PC-3 (cell line): ENCODE data around the gene LRRC4B. TPM values are rescaled to one million over a fixed set of nuclear protein-coding genes. Genes with fewer than 3 reads are reported as not detected.

Source experiments
- ATAC-seq: fragments of 200-7000 bp; cut with Tn5 transposase; 2 replicates; pipeline ENCODE4 v1.9.1; 2020; ENCODE audit warnings: mild to moderate bottlenecking, moderate library complexity
- BruUV-seq: library from RNA; stranded (reverse); fragments of 400-500 nt; replicated peaks from 2 replicates; lab custom pipeline; 2021; lab: Mats Ljungman, UMichigan
- CTCF ChIA-PET: fragments of 300-600 bp; sonication (Branson Sonifier 250); formaldehyde crosslinking; loops from one replicate; lab custom pipeline; 2022; ENCODE audit warnings: antibody characterized with exemption; lab: Charles Lee
- POLR2A ChIA-PET: fragments of 300-600 bp; sonication (Branson Sonifier 250); formaldehyde crosslinking; loops from one replicate; lab custom pipeline; 2022; ENCODE audit warnings: antibody characterized with exemption; ENCODE audit not compliant: unreplicated experiment; lab: Charles Lee
- DNase-seq: peaks from one replicate; pipeline ENCODE4 v3.0.0-alpha.2; 2015
- H2AFZ ChIP-seq: fragments of 300-600 bp; sonication (generic); 2 replicates; pipeline ENCODE4 v1.6.0; 2016; ENCODE audit warnings: antibody characterized with exemption, low read length
- H3F3A ChIP-seq: fragments of 300-600 bp; sonication (generic); one replicate; pipeline ENCODE4 v1.6.0; 2017; ENCODE audit warnings: antibody characterized with exemption, low read length, control low read depth, mild to moderate bottlenecking; ENCODE audit not compliant: unreplicated experiment
- H3K27ac ChIP-seq: fragments of 300-600 bp; sonication (generic); 2 replicates; pipeline ENCODE4 v1.5.1; 2016; ENCODE audit warnings: mild to moderate bottlenecking, low read length
- H3K27me3 ChIP-seq: fragments of 300-600 bp; sonication (generic); 2 replicates; pipeline ENCODE4 v1.6.1; 2016; ENCODE audit warnings: low read length, mixed read lengths
- H3K36me3 ChIP-seq: fragments of 300-600 bp; sonication (generic); 2 replicates; pipeline ENCODE4 v1.6.1; 2016; ENCODE audit warnings: low read depth, mixed run types, low read length, mixed read lengths
- H3K4me1 ChIP-seq: fragments of 300-600 bp; sonication (generic); 2 replicates; pipeline ENCODE4 v1.5.1; 2016; ENCODE audit warnings: low read length; ENCODE audit not compliant: insufficient read depth
- H3K4me2 ChIP-seq: fragments of 300-600 bp; sonication (generic); 2 replicates; pipeline ENCODE4 v1.6.0; 2016; ENCODE audit warnings: low read length
- H3K4me3 ChIP-seq: fragments of 300-600 bp; sonication (generic); 2 replicates; pipeline ENCODE4 v1.5.1; 2016; ENCODE audit warnings: mild to moderate bottlenecking, low read length, mixed read lengths
- H3K79me2 ChIP-seq: fragments of 300-600 bp; sonication (generic); 2 replicates; pipeline ENCODE4 v1.6.1; 2017; ENCODE audit warnings: low read length, mixed read lengths
- H3K9ac ChIP-seq: fragments of 300-600 bp; sonication (generic); 2 replicates; pipeline ENCODE4 v1.6.0; 2016; ENCODE audit warnings: mild to moderate bottlenecking, low read length
- H3K9me2 ChIP-seq: fragments of 300-600 bp; sonication (generic); replicated peaks from 2 replicates; pipeline ENCODE4 v1.6.1; 2016; ENCODE audit warnings: mixed run types, low read length, mixed read lengths
- H3K9me3 ChIP-seq: fragments of 300-600 bp; sonication (generic); 2 replicates; pipeline ENCODE4 v1.6.1; 2016; ENCODE audit warnings: low read length, mixed read lengths
- H4K20me1 ChIP-seq: fragments of 300-600 bp; sonication (generic); 2 replicates; pipeline ENCODE4 v1.6.1; 2016; ENCODE audit warnings: low read length, mixed read lengths
- CTCF ChIP-seq: fragments of 300-600 bp; sonication (generic); conservative IDR thresholded peaks from 2 replicates; pipeline ENCODE4 v1.5.1; 2017; ENCODE audit warnings: antibody characterized with exemption, low read depth, mild to moderate bottlenecking, low read length
- EZH2 ChIP-seq: fragments of 300-600 bp; sonication (generic); IDR thresholded peaks from one replicate; pipeline ENCODE4 v1.6.1; 2017; ENCODE audit warnings: antibody characterized with exemption, mild to moderate bottlenecking, low read length; ENCODE audit not compliant: unreplicated experiment
- EZH2phosphoT487 ChIP-seq: fragments of 300-600 bp; sonication (generic); IDR thresholded peaks from 2 replicates; pipeline ENCODE4 v1.6.1; 2018; ENCODE audit warnings: mild to moderate bottlenecking, antibody characterized with exemption, low read length, borderline replicate concordance
- intact Hi-C: fragments of 100-400 bp; cut with micrococcal nuclease; formaldehyde crosslinking; loops from 2 replicates; pipeline ENCODE4 v1.9.0; 2023
- total RNA-seq: library from RNA; depleted of rRNA; stranded (reverse); fragments of >200 nt; gene quantifications from 2 replicates; pipeline ENCODE4 v1.2.3, GENCODE V29; 2014

LRRC4B gene
- total RNA-seq, 1 experiment from 2014 or later, result 0.26 TPM

GRCh38 chr19:50482916-50483315, 85.3 kb downstream of the LRRC4B start:
- peaks cover 11% of the 10 kb centered on the region; the same call in 1 of the 2 replicates for H4K20me1 ChIP-seq
- ATAC-seq (no peak), DNase-seq (no peak)
- no peak overlapping the region for H2AFZ ChIP-seq
- no peaks in the 10 kb centered on the region; the same call in 1 of the 2 replicates for H3K4me1 ChIP-seq
- H3K79me2 ChIP-seq, result peaks cover 20% of the 10 kb centered on the region
- peaks cover 61% of the 10 kb centered on the region for H3K36me3 ChIP-seq
- H3K4me2 ChIP-seq, result no peak overlapping the region
- BruUV-seq, result TSS peak; percentile 50
- no peak overlapping the region for H3K9ac ChIP-seq
- ChIA-PET POLR2A (no interaction called here), CTCF (interaction anchor here (0.5 kb wide), 1 partner anchor 68 kb away, joined by 7 read pairs; no protein-coding TSS in a partner anchor)
- H3K9me2 ChIP-seq, result no peaks in the 10 kb centered on the region
- H3F3A ChIP-seq, result no peaks in the 10 kb centered on the region
- TF ChIP-seq CTCF (no peak), EZH2phosphoT487 (no peak), EZH2 (no peak)
- intact Hi-C loops, result no loop called here
- H3K9me3 ChIP-seq, result peaks cover 9% of the 10 kb centered on the region
- H3K27me3 ChIP-seq, result no peaks in the 10 kb centered on the region
- no peak overlapping the region for H3K27ac ChIP-seq
- no peak overlapping the region for H3K4me3 ChIP-seq

- H2AFZ ChIP-seq, result no peak overlapping the region
- ChIA-PET CTCF (interaction anchor here (0.5 kb wide), 1 partner anchor 67 kb away, joined by 7 read pairs; no protein-coding TSS in a partner anchor), POLR2A (no interaction called here)
- no peak overlapping the region for H3K4me2 ChIP-seq
- no peak overlapping the region for H3K27ac ChIP-seq
- intact Hi-C loops, result no loop called here
- H3K36me3 ChIP-seq, result peaks cover 61% of the 10 kb centered on the region
- H3K4me3 ChIP-seq, result no peak overlapping the region
- peaks cover 9% of the 10 kb centered on the region for H3K9me3 ChIP-seq
- H3K9ac ChIP-seq, result no peak overlapping the region
- DNase-seq (no peak), ATAC-seq (no peak)
- no peaks in the 10 kb centered on the region for H3K9me2 ChIP-seq
- no peaks in the 10 kb centered on the region for H3K27me3 ChIP-seq
- H3K79me2 ChIP-seq, result peaks cover 25% of the 10 kb centered on the region
- peaks cover 17% of the 10 kb centered on the region for H4K20me1 ChIP-seq
- no peak for TF ChIP-seq EZH2phosphoT487
- no peak for TF ChIP-seq CTCF
- no peak for TF ChIP-seq EZH2
- peaks cover 5% of the 10 kb centered on the region for H3K4me1 ChIP-seq
- no peaks in the 10 kb centered on the region for H3F3A ChIP-seq
- BruUV-seq, result no TSS peak
Measured at GRCh38 chr19:50482271-50482855, 85.9 kb downstream of the LRRC4B start.

- intact Hi-C loops, result no loop called here
- H4K20me1 ChIP-seq, result peaks cover 21% of the 10 kb centered on the region
- POLR2A ChIA-PET, result no interaction called here
- H3K27ac ChIP-seq, result no peak overlapping the region
- peaks cover 59% of the 10 kb centered on the region for H3K36me3 ChIP-seq
- no peak for DNase-seq
- no peaks in the 10 kb centered on the region for H3F3A ChIP-seq
- H3K4me2 ChIP-seq, result no peak overlapping the region
- TF ChIP-seq EZH2phosphoT487 (no peak), CTCF (no peak), EZH2 (no peak)
- CTCF ChIA-PET, result no interaction called here
- no peaks in the 10 kb centered on the region for H3K27me3 ChIP-seq
- no peaks in the 10 kb centered on the region for H3K9me2 ChIP-seq
- peaks cover 7% of the 10 kb centered on the region for H3K9me3 ChIP-seq
- H2AFZ ChIP-seq, result no peak overlapping the region
- H3K4me1 ChIP-seq, result peaks cover 8% of the 10 kb centered on the region
- ATAC-seq, result no peak
- H3K9ac ChIP-seq, result no peak overlapping the region
- no TSS peak for BruUV-seq
- no peak overlapping the region for H3K4me3 ChIP-seq
- H3K79me2 ChIP-seq, result peaks cover 31% of the 10 kb centered on the region
Measured at GRCh38 chr19:50481351-50482149, 86.7 kb downstream of the LRRC4B start.
